Pancreas (tissue), 10 donors: ENCODE results near the gene ING2. TPM values are rescaled to one million over a fixed set of nuclear protein-coding genes. Genes with fewer than 3 reads are reported as not detected.

Source experiments
- ATAC-seq, 4 donors: fragments of 200-7000 bp; cut with Tn5 transposase; one replicate each; pipeline versions ENCODE4 v1.8.0 to v1.9.1; 2020; ENCODE audit warnings: mild to moderate bottlenecking in 4 of 4, moderate library complexity in 4 of 4
- DNase-seq, 6 donors: peaks; one replicate each; pipeline ENCODE4 v3.0.0-alpha.2; 2020
- FAIRE-seq: peaks from 2 replicates; lab custom pipeline; 2012; peaks lifted over from hg19 to GRCh38; lab: Jason Lieb, UNC
- H3K27ac ChIP-seq, 4 donors: fragments of 200-600 bp; sonication (generic); 1 replicate in 3 of 4; 2 replicates in 1 of 4; pipeline versions ENCODE4 v1.5.0 to v1.8.0; 2020
- H3K27me3 ChIP-seq, 4 donors: fragments of 200-600 bp; one replicate each; pipeline ENCODE4 v1.8.0; 2021
- H3K36me3 ChIP-seq, 3 donors: fragments of 200-600 bp; sonication (generic) in 1 of 3; one replicate each; pipeline versions ENCODE4 v1.5.0 to v1.8.0; 2020 to 2021
- H3K4me1 ChIP-seq, 3 donors: fragments of 200-600 bp; one replicate each; pipeline ENCODE4 v1.8.0; 2021
- H3K4me3 ChIP-seq, 4 donors: fragments of 200-600 bp; sonication (generic) in 2 of 4; one replicate each; pipeline versions ENCODE4 v1.5.0 to v1.8.0; 2020 to 2021
- H3K9me3 ChIP-seq, 4 donors: fragments of 200-600 bp; one replicate each; pipeline ENCODE4 v1.8.0; 2021
- CTCF ChIP-seq, 4 donors: fragments of 200-600 bp; sonication (generic) in 3 of 4; IDR thresholded peaks; one replicate each; pipeline versions ENCODE4 v1.5.0 to v1.8.0; 2021; ENCODE audit warnings: antibody characterized with exemption in 4 of 4
- WGBS, 2 donors: extraction: QIAGEN DNeasy Blood & Tissue Kit; methylation state at CpG; one replicate each; pipeline ENCODE4 v1.1.7; 2013; 5-methylcytosine and 5-hydroxymethylcytosine counted together
- intact Hi-C, 3 donors: fragments of 100-400 bp; cut with DNase I; formaldehyde crosslinking; loops; one replicate each; pipeline versions ENCODE4 v1.11.1 to v1.14.2; 2022
- polyA plus RNA-seq, 2 donors: library from polyadenylated mRNA; stranded (reverse); fragments of 200-250 nt; gene quantifications; one replicate each; pipeline ENCODE4 v1.2.3, GENCODE V29; 2013
- total RNA-seq, 6 donors: library from RNA; stranded (reverse); fragmentation: NEBNext Ultra II Directional in 4 of 6; extraction: Animal tissue kit (Norgen Biotek cat#: 25700) in 4 of 6; gene quantifications; one replicate each; pipeline versions ENCODE4 v1.2.1 to v1.2.4, GENCODE V29; 2021 to 2023
- donor health status: healthy with polysubstance abuse.
- donor health status: DM: no; HTN: no; CAD: no; lungs with moderate emphysema.
- donor health status: DM: no; HTN: no; CAD: no.
- donor health status: control.
- donor health status: control.
- donor health status: Bipolar disorder and iron deficiency.
- donor health status: DM: yes; HTN: yes; CAD: no.
- donor health status: DM: no; HTN: no; CAD: no.
- donor health status: DM: no; HTN: no; CAD: no.
- donor health status: DM: yes; HTN: yes; CAD: no.

The ING2 gene
- total and polyA plus RNA-seq, 8 donors = 3.1 to 16.9 (median 5.9) TPM

- H3K4me1 ChIP-seq = no peaks in the 10 kb centered on the region
- no peaks in the 10 kb centered on the region for H3K9me3 ChIP-seq
- no peak overlapping the region for H3K27ac ChIP-seq
- TF ChIP-seq CTCF (IDR thresholded peaks at IDR 0.05) = no peak
- H3K36me3 ChIP-seq = no peaks in the 10 kb centered on the region
- no peaks in the 10 kb centered on the region for H3K27me3 ChIP-seq
- ATAC-seq (no peak), FAIRE-seq (no peak), DNase-seq (no peak)
- WGBS, 2 donors = 93 to 96% methylated on average over 3 of the region's 3 CpGs
- intact Hi-C loops = loop anchor here in 1 of 3 donors (10.0 kb wide), 1 partner anchor 138 kb away; no protein-coding TSS in a partner anchor
- H3K4me3 ChIP-seq = no peak overlapping the region
These were observed 37.6 kb upstream of the ING2 start for GRCh38 chr4:183467246-183467645.

GRCh38 chr4:183468210-183469095 is 36.4 kb upstream of the ING2 start:
- H3K36me3 ChIP-seq = no peaks in the 10 kb centered on the region
- intact Hi-C loops = loop anchor here in 1 of 3 donors (10.0 kb wide), 1 partner anchor 136 kb away; no protein-coding TSS in a partner anchor
- TF ChIP-seq CTCF (IDR thresholded peaks at IDR 0.05) = no peak
- no peak for ATAC-seq
- no peak overlapping the region for H3K4me3 ChIP-seq
- no peaks in the 10 kb centered on the region for H3K27me3 ChIP-seq
- H3K27ac ChIP-seq = no peak overlapping the region
- WGBS, 2 donors = 53% methylated on average over 7 of the region's 7 CpGs
- H3K9me3 ChIP-seq = no peaks in the 10 kb centered on the region
- H3K4me1 ChIP-seq = peaks cover 0 to 4% (median 0%) of the 10 kb centered on the region in 3 donors
- no peak for DNase-seq
- no peak for FAIRE-seq

- no peak for TF ChIP-seq CTCF (IDR thresholded peaks at IDR 0.05)
- Histone ChIP-seq H3K9me3 (no peaks in the 10 kb centered on the region), H3K27me3 (no peaks in the 10 kb centered on the region), H3K36me3 (no peaks in the 10 kb centered on the region), H3K27ac (no peak overlapping the region), H3K4me3 (no peak overlapping the region), H3K4me1 (peaks cover 0 to 4% (median 0%) of the 10 kb centered on the region in 3 donors)
- DNase-seq (no peak), ATAC-seq (no peak), FAIRE-seq (no peak)
- intact Hi-C loops = loop anchor here in 1 of 3 donors (10.0 kb wide), 1 partner anchor 136 kb away; no protein-coding TSS in a partner anchor
- WGBS, 2 donors = 86 to 87% methylated on average over 1 of the region's 1 CpG
These were observed 35.6 kb upstream of the ING2 start for GRCh38 chr4:183469285-183469684.

- Histone ChIP-seq H3K27ac (no peak overlapping the region), H3K4me1 (peaks cover 0 to 4% (median 0%) of the 10 kb centered on the region in 3 donors), H3K36me3 (no peaks in the 10 kb centered on the region), H3K4me3 (no peak overlapping the region), H3K27me3 (no peaks in the 10 kb centered on the region), H3K9me3 (no peaks in the 10 kb centered on the region)
- DNase-seq (no peak), FAIRE-seq (no peak), ATAC-seq (no peak)
- 83 to 94% methylated on average over 2 of the region's 2 CpGs for WGBS, 2 donors
- intact Hi-C loops = loop anchor here in 2 of 3 donors (5.0 to 10.0 kb wide), 3 partner anchors 135 to 697 kb away; no protein-coding TSS in a partner anchor
- no peak for TF ChIP-seq CTCF (IDR thresholded peaks at IDR 0.05)
These were observed 34.9 kb upstream of the ING2 start for GRCh38 chr4:183469936-183470335.
